GM21360 (cell line): ENCODE results near the gene EVA1A.

Source experiments
- ATAC-seq: cut with Tn5 transposase; IDR thresholded peaks from one replicate; pipeline ENCODE4 v1.9.1; 2021; ENCODE audit warnings: mild to moderate bottlenecking, moderate library complexity; ENCODE audit not compliant: unreplicated experiment

EVA1A gene, protein sequence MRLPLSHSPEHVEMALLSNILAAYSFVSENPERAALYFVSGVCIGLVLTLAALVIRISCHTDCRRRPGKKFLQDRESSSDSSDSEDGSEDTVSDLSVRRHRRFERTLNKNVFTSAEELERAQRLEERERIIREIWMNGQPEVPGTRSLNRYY

DNA sequence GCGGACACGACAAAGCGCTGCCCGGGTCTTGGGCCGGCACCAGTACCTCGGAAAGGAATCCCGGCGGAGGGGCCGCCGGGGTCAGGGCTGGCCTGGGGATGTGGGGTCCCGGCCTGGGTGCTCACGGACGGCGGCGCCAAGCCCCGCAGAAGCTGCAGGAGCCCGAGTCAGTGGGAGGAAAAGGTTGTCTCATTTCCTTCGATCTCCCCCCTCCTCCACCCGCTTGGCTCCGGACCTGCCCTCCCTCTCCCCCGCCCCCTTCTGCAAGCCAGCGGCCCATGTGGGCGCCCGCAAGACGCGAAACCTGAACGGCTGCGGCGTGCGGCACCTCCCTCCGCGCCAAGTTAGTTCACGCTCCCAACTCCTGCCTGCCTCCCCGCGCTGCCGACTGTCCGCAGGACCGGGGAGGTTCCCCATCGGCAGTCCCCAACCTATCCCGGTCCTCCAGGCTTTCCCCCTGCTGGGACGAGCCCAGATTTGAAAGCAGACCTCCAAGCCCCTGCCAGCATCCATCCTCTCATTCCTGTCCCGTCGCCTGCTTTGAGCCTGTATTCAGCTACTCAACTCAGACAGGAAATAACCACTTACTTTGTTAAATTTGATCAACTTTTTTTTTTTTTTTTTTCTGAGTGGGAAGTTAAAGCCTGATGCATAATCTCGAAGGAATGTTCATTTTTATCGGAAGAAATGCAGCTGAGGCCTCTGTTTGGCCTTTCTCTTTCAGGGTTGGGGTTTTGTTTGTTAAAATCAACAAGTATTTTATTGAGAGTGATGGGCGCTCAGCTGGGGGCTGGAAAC lies at the start of gene EVA1A:
TSS of gene EVA1A (minus strand) at position 172 of the 798 bp plus-strand sequence. CDS start 42,799 bp downstream, outside the sequence.
- ATAC-seq = no peak

DNA sequence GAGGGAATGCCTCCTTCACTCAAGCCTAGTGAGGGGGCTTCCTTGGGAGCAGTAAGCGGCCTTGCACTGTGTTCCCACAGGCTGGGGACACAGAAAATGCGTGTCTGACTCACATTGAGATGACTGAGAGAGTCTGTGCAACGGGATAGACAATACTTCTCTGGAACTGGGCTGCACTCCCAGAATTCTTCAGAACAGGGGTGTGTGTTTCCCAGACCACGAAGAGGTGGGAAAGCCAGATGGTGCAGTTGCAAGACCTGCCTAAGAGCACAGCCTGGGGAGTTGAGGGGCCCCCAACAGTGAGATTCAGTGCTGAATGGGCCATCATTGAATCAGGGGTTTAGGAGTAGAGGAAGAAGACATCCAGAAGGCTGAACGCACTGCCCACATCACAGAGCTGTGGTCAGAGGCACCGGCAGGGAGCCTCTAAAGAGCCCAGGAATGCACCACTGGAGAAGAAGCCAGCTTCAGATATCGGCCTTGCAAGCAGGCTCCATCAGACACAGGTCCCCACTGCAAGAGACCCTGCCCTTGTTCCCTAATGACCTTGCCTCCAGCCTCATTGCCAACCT lies 49.3 kb upstream of the EVA1A start:
- ATAC-seq = no peak

DNA sequence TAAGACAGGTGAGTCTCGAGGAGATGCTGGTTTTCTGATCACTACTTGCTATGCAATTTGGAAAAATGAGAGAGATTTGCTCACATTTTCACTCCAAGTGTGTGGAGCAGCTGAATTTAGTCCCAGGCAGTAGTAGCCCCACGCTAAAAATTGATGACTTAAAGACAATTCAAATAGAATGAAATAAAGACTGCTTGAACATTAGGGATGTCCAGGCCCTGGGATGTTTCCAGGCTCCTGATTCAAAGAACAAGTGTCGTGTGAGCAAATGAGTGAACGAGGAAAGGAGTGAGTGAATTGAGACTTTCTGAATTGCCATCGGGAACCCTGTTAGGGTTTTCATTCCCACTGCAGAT lies 48.6 kb upstream of the EVA1A start:
- ATAC-seq = no peak

DNA sequence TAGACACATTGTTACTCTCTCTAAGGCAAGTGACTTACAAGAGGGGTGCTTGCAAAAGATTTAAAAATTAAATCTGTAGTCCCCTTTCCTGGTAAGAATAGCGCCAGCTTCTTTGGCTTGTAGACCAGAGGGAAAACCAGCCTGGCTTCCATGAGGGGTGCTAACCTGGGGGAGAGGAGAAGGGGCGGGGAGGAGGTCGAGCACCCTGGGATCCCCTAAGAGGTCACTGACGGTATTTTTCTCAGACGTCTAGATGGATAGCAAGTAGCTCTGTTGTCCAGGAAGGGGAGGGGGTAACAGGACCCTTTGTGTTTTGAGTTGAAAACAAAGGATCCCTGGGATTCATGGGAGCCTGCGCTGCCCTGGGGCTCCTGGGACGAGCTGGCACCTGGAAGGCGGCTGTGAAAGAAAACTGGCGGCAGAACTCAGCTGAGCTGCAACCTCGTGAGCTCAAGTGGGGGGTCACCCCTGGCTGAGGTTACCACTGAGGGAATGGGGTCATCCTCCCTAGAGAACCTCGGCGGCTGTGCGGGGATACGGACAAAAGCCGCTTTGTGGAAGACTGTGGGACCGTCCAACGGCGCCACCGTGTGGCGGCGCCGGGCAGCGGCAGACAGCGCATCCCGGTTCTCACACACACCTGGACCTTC lies 48.1 kb upstream of the EVA1A start:
- peak; percentile 72 for ATAC-seq

DNA sequence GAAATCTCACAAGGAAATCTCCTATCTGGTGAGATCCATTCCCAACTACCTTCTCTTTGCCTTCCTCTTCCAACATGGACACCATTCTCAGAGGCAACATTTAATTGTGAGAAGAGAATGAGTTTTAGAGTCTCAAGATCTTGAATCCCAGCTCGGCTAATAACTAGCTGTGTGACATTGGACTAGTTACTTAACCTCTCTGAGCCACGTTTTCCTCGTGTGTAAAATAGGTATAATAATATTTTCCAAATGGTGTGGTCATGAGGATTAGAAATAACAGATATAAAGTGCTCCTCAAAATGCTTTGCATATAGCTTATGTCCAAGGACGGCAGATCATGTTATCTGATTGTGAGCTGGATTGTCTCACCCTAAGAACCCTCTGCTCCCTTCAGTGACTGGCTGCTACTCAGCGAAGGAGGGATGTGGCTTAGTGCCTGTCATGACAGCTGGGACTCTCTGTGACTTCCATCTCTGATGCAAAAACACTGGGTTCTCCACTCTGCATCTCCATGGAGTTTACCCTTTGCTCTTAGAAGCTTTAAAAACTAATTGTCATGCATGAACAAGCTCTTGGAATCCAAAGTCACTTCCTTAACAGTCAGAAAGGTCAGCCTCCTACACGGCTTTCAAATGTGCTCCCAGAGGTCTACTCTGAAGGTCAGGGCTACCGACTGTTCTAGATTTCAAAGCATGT lies 47.4 kb upstream of the EVA1A start:
- no peak for ATAC-seq

DNA sequence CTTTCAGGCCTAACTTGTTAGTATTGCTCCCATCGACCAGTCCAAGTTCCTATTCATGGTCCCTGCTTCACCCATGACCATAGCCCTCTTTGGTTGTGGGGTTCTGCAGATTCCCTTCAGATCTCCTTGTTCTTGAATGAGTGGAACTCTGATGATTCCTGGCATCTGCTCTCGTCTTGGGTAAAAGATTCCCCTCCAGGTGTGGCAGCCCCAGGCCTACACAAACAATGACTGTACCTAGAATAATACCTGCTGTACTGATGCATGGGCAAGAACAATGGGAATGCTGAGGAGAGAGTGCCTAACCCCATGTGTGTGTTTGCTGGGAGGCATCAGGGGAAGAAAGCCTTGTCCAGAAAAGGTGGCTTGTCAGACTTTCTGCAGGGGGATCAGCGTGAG lies 46.7 kb upstream of the EVA1A start:
- ATAC-seq = no peak

DNA sequence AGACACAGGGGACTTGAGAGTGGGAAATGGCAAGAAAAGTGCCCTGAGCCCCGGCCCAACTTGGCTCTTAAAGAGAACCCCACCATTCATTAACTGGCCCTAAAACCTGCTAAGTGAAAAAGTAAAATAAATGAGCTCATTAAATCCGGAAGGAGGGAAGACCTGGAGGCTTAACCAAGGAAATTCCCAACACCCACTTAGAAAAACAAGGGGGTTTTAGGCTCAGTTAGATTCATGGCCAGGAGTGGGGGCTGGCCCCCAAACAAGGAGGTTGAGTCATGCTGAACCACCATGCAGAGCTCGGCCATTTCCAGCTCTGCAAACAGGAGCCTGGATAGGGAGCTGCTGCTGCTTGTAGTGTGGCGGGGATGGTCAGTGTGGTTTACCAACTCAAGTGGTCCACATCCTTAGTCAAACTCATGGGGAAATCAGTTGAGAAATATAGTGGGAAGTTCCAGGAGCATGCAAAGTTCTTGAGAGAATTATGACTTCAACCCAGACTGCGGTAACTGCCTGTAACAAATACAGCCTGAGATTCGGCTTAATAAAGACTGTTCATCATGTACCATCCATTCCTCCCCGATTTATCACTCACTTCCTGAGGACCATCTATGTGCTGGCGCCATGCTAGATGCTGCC lies 46.1 kb upstream of the EVA1A start:
- no peak for ATAC-seq

DNA sequence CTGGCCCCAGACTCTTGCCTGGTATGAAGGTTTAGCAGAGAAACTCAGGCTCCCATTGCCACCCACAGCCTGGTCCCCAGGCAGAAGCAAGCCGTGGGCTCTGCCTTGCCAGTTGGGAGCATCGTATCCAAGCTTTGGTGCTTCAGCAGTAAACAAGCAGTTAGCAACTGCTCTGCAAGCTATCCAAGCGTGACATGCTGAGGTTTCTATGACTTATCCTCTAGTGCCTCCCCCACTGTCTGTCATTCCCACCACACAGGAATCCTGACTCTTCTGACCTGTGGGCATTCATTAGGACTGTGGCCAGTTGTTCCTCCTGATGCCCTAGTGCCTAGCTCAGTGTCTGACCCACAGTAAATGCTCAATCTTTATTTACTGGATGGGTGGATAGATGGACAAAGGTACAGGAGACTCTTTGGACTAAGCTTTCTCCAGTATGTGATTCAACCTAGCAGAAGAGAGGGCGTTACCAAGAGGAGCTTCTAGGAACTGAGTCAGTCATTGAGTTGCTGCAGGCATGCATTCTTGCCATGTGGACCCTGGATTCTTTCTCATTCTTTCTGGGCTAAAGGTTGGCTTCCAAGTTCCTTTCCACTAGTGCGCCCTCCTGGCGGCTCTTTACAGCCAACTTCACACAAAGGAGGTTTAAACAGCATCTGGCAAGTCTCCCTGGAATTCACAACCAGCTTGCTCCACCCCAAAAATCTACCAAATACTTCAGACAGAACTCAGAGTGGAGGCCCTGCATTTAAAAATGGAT lies 45.2 kb upstream of the EVA1A start:
- ATAC-seq = no peak

DNA sequence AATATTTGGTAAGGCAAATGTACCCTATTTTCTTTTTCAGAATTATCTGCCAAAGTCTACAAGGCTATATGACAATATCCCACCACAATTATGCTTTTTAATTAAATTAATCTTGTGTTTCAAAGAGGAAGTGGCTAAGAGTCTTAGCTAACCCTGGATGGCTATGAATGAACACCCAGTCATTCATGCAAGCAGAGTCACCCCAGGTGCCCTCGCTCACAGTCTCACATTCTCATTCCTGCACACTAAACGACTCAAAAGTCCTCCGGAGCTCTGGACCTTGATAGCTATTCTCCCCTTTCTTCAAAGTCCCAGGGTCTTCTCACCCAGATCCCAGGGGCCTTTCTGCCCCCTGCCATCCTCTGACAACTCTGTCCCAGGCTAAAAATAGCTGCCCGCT lies 43.7 kb upstream of the EVA1A start:
- no peak for ATAC-seq

DNA sequence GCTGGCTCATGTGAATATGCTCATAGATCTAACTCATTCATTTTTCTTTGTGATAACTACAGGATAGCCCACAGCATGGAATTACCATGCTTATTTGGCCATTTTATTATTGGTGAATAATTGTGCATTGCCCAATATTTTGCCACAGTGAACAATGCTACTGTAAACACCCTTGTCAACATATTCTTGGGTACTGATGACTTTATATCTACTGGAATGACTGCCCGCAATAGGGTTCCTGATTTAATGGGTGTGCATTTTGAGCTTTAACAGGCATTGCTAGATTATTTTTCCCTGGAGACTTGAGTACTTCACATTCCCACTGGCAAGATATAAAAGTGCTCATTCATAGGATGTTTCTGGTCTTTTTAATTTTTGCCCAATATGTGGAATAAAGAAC lies 42.7 kb upstream of the EVA1A start:
- ATAC-seq = no peak

DNA sequence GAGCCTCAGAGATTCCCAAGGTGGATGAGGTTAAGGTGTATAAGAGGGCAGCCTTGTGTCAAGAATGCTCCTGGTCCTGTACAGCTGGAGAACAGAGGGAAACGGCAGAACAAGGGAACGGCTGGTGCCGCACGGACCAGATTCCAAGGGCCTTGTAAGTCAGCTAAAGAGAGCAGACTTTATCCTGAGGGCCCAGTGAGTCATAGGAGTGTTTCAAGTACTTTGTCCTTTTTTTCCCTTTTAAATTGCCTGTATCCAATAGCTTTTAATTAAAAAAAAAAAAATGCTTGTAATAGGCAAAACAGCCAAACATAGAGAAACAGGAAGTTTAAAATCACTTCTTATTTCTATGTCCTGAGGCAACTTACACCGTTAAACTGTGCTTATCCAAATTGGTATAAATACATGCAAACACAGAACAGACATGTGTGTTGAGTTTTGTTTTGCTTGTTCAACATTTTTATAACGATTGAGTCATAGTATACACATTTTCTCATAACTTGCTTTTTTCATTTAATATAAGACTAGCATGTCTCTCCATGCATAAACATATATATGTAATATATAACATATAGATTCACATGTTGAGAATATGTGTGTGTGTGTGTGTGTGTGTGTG lies 42.1 kb upstream of the EVA1A start:
- ATAC-seq = no peak

DNA sequence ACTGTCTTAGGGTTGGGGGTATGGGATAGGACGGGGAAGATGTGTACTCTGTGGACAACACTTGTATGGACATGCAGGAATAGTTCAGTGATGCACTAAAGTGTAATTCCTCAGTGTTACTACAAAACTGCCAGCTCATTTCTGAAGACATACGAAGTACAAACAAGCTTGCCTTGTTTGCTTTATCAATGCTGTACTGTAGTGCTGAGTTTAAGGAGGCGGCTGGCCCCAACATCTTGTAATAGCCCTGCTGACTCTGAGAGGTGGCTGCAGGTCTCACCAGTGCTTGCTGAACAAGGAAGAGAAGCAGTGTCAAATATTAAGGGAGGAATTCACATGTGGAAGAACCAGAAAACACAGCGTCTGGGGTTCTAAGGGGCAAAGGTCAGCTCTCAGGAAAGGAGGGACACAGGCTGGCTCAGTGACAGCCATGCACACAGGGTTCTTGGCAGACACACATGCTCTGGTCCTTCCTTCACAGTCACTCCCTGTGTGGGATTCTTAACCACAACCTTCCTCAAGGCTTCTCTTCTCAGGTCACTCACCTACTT lies 39.8 kb upstream of the EVA1A start:
- ATAC-seq = no peak

DNA sequence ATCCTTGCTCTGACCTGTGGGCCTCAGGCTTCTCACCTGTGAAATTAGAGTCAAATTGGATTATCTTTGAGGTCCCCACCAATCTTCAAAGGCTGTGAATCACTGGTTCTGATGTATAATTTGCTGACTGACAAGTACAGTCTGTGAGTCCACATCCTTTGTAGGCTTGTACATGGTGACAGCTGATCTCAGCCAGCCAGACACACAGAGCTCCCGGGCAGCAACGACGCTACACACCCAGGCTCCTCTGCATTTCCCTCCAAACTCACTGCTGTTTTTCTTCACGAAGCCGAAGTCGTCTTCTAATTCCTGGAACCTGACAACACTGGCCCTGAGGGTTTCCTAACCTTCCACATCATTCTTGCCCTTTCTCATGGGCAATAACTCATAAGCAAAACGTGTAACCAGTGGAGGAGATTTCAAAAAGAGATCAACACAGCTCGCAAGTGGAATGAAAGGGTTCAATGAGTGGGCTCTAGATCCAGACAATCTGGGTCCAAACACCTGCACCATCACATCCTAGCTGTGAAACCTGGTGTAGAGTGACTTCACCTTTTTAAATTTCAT lies 37.9 kb upstream of the EVA1A start:
- ATAC-seq = no peak

DNA sequence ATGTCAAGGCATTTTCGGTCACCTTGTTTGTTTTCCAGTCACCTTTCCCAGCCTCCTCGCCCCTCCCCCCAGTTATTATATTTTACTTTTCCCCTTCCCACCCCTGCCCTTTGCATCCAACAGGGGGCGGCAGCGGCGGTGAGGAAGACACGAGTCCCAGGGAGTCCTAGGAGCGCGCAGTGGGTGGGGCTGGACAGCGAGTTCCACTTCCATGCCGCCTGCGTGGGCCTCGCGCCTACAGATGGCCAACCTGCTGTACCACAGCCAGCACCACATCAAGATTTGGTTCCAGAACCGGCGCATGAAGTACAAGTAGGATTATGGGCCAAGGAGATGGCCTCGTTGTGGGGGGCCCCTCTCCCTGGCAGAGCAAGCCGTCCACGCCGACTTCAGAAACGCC lies 37.2 kb upstream of the EVA1A start:
- ATAC-seq = no peak

DNA sequence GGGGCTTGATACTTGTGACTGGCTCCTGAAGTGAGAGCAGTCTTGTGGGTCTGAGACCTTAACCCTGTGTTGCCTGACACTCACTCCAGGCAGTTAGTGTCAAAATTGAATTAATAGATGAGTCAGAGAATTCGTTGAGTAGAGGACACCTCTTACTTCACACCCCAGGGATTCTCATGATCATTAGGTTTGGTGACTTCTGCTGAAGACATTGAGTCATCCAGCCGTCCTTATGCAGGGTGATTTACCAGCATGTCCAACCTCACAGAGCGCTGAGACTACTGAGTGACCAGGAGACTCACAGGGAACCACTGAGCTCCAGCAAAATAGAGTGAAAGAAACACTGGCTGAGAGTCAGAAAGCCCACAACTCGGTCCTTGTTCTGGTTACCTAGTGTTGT lies 36.0 kb upstream of the EVA1A start:
- no peak for ATAC-seq

DNA sequence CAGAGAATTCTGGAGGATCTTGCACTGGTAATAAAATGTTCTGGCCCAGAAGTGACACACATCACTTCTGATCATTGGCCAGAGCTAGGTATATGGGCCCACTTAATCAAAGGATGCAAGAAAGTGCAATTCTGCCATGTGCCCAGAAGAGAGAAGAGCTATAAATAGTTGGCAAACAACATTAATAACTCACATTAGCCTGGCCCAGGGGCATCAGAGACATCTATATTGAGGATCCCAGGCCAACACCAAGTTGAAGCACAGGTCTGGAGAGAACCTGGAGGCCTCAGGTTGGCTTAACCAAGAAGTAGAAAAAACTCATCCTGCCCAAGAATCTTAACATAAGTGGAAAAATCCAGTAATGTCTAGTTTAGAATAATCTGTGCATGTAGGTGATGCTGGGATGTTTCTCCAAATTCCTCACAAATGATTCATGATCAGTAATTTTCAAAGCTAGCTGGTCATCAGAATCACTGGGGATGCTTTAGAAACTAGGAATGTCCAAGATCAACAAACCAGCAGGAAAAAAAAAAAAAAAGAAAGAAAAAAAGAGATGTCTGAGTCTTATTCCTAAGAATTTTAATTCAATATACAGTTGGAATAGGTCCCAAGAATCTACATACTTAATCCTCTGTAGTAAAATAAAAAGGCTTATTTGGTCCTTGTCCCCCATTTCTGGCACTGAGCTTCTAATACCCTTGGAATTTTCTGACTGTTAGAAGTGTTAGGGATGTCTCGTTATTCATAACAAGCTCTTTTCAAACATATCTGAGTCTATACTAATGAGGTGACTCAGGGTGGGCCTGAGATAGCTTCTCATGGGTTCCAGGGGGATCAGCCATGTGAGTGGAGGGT lies 35.0 kb upstream of the EVA1A start:
- no peak for ATAC-seq

DNA sequence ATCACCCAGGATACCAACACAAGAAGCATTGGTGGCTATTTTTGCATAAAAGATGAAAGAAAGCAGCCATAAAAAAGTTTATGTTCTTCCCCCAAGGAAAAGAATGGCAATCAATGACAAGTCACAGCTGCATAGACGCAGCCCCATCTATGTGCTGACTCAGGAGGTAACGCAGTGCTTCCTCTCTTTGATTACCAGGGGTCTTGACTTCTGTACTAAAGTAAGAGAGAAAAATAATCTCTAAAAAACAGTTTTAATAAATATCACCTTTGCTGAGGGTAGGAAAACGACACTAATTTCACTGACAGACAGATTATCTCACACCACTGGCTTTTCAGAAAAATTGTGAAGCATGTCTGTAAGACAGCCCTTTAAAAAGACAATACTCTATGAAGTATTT lies 33.9 kb upstream of the EVA1A start:
- ATAC-seq = no peak

DNA sequence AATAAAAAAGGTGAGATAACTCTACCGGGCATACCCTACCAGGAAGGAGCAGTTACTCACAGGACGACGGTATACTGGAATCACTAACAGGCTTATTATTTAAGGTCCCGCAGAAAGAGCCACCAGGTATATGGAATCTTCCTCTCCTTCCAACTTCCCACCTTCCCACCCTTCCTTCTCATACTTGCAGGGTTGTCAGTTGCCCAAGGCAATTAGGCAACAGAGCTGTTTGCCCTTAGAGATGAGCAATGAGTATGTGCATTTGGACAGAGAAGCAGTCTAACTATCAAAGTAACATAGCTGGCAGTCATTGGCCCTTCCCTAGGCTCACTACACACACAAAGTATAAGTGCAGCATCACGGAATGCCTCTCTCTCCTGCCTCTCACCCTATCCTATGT lies 32.1 kb upstream of the EVA1A start:
- ATAC-seq = no peak
